IgD-negative memory B cell (primary cell): ENCODE measurements around the gene NKRF. TPM values are rescaled to one million over a fixed set of nuclear protein-coding genes. Genes with fewer than 3 reads are reported as not detected.
A peak's percentile ranks its signal among the peaks of the same experiment; 100 is the strongest.

ENCODE experiments used
- H3K27ac Mint-ChIP-seq, 3 donors: one replicate each; pipeline ENCODE4 v1.8.0; 2020 to 2022; ENCODE audit warnings: mild to moderate bottlenecking in 3 of 3, mixed read lengths in 3 of 3, moderate library complexity in 1 of 3
- H3K27me3 Mint-ChIP-seq: one replicate; pipeline ENCODE4 v1.8.0; 2021; ENCODE audit warnings: mixed read lengths
- H3K36me3 Mint-ChIP-seq: one replicate; pipeline ENCODE4 v1.8.0; 2020; ENCODE audit warnings: mild to moderate bottlenecking, mixed read lengths
- H3K4me1 Mint-ChIP-seq, 3 donors: one replicate each; pipeline ENCODE4 v1.8.0; 2020 to 2022; ENCODE audit warnings: mixed read lengths in 3 of 3, mild to moderate bottlenecking in 1 of 3
- H3K4me3 Mint-ChIP-seq, 4 donors: one replicate each; pipeline ENCODE4 v1.8.0; 2020 to 2022; ENCODE audit warnings: mild to moderate bottlenecking in 4 of 4, mixed read lengths in 4 of 4, moderate library complexity in 3 of 4
- H3K9me3 Mint-ChIP-seq, 3 donors: one replicate each; pipeline ENCODE4 v1.8.0; 2020 to 2021; ENCODE audit warnings: mixed read lengths in 3 of 3, mild to moderate bottlenecking in 1 of 3
- polyA plus RNA-seq: library from polyadenylated mRNA; unstranded; fragments of 300-500 nt; fragmentation: Illumina TruSeq; gene quantifications from one replicate; pipeline ENCODE4 v1.2.3, GENCODE V29; 2021

Gene NKRF
- polyA plus RNA-seq, 1 donor from 2014 or later, result 7.1 TPM

DNA sequence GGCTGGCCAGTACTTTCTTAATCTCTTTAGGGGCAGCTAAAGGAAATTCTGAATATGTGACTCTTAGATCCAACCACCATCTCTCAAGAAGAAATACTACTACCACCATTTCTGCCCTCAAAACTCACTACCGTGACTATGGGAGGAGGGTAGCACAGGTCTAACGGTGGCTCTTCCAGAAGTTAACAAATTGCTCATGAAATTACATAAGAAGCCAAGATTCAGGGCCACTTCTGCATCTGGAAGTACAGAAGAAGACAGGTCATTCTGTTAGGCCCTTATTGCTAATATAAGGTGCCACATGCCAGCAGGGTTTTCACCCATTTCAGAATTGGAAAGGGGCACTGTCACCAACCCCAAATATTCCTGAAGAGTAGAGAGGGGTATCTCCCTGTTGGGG, 19.6 kb upstream of the NKRF start:
- Mint-ChIP-seq H3K9me3 (no peaks in the 10 kb centered on the region), H3K4me3 (no peak overlapping the region), H3K27ac (peak overlapping the region in 2 of 3 donors; percentile 51 to 63), H3K27me3 (no peaks in the 10 kb centered on the region), H3K4me1 (peaks cover 3 to 13% (median 7%) of the 10 kb centered on the region in 3 donors), H3K36me3 (peaks cover 1% of the 10 kb centered on the region)

- Mint-ChIP-seq H3K27ac (peak overlapping the region in 1 of 3 donors; percentile 50), H3K36me3 (peaks cover 1% of the 10 kb centered on the region), H3K4me3 (no peak overlapping the region), H3K9me3 (no peaks in the 10 kb centered on the region), H3K27me3 (no peaks in the 10 kb centered on the region), H3K4me1 (peaks cover 3 to 14% (median 7%) of the 10 kb centered on the region in 3 donors)
Observed at GRCh38 chrX:119624951-119625668, 18.9 kb upstream of the NKRF start.

- Mint-ChIP-seq H3K9me3 (no peaks in the 10 kb centered on the region), H3K4me3 (no peak overlapping the region), H3K4me1 (peaks cover 9 to 18% (median 14%) of the 10 kb centered on the region in 3 donors), H3K27me3 (no peaks in the 10 kb centered on the region), H3K36me3 (peaks cover 1% of the 10 kb centered on the region), H3K27ac (peak overlapping the region in 1 of 3 donors; percentile 50)
Observed at GRCh38 chrX:119624417-119624816, 18.2 kb upstream of the NKRF start.

DNA sequence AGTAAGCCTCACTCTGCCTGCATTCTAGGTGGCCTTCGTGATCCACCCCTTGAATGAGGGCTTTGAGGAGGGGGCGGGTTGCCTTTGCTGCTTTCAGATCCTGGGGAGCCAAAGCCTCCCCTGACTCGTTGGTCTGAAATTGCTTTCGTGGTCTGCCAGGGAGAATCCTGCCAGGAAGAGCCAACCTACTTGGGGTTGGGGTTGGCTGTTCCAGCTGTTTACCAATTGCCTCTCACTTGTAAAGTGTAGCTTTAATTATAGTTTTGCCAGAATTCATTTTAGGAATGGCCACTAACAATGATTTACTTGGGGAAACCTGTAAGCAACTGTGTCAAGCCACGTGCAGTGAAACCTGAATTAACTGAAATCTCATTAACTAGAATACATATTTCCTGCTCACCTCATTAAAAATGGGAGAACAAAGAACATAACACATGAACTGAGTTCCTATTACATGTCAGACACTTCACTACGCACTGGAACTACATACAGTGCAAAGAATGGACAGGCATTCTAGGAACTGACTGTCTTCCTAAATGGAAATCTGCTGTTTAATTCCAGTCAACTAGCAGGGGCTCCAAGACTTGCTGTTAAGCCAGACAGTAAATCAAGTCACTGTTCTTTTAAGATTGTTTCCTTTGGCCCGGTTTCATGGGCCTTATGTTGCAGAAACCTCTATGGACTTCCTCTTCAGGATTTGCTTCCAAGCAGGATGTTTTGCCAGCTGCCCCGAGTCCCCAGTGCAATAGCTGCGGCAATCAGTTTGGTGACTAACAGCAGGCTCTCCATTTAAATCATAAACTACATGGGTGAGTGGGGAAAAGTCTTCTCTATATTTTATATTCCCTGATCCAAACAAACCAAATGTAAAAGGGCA, 16.4 kb upstream of the NKRF start:
- Mint-ChIP-seq H3K9me3 (no peaks in the 10 kb centered on the region), H3K36me3 (peaks cover 1% of the 10 kb centered on the region), H3K4me3 (no peak overlapping the region), H3K27me3 (no peaks in the 10 kb centered on the region), H3K27ac (peak overlapping the region in 2 of 3 donors; percentile 39 to 59), H3K4me1 (peaks cover 25 to 33% (median 32%) of the 10 kb centered on the region in 3 donors)

- Mint-ChIP-seq H3K27ac (peak overlapping the region; percentile 89 to 95 (median 92)), H3K4me3 (peak overlapping the region; percentile 74 to 90 (median 84)), H3K36me3 (no peaks in the 10 kb centered on the region), H3K4me1 (peaks cover 39 to 45% (median 40%) of the 10 kb centered on the region in 3 donors), H3K27me3 (peaks cover 1% of the 10 kb centered on the region), H3K9me3 (no peaks in the 10 kb centered on the region)
Observed at GRCh38 chrX:119618439-119618838, 12.2 kb upstream of the NKRF start.

GRCh38 chrX:119617517-119618164, 11.4 kb upstream of the NKRF start:
- H3K27me3 Mint-ChIP-seq, result peaks cover 1% of the 10 kb centered on the region
- peak overlapping the region; percentile 74 to 90 (median 84) for H3K4me3 Mint-ChIP-seq
- no peaks in the 10 kb centered on the region for H3K36me3 Mint-ChIP-seq
- H3K4me1 Mint-ChIP-seq, result peaks cover 39 to 47% (median 40%) of the 10 kb centered on the region in 3 donors
- peak overlapping the region; percentile 89 to 95 (median 92) for H3K27ac Mint-ChIP-seq
- no peaks in the 10 kb centered on the region for H3K9me3 Mint-ChIP-seq

- Mint-ChIP-seq H3K4me1 (peaks cover 42 to 46% (median 43%) of the 10 kb centered on the region in 3 donors), H3K4me3 (no peak overlapping the region), H3K27me3 (peaks cover 1% of the 10 kb centered on the region), H3K9me3 (no peaks in the 10 kb centered on the region), H3K27ac (peak overlapping the region in 1 of 3 donors; percentile 83), H3K36me3 (no peaks in the 10 kb centered on the region)
Observed at GRCh38 chrX:119614776-119615175, 8.6 kb upstream of the NKRF start.

DNA sequence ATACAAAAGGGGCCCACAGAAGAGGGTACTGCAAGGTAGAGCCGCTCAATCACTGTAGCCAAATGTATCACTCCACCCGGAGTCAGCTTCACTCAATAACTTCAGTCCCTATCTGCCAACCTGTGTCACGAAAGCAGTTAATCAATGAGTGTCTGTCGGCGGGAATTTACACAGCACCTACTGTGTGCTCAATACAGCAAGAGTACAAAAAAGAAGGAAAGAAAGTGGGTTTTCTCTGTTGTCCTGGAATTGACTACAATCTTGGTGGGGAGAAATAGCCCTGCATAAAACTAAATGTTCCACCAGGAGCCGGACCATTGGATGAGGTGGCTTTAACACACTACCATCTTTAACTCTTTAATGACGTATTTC, 780 bp upstream of the NKRF start:
- Mint-ChIP-seq H3K9me3 (no peaks in the 10 kb centered on the region), H3K4me3 (peak overlapping the region; percentile 90 to 98 (median 92)), H3K36me3 (no peaks in the 10 kb centered on the region), H3K27ac (peak overlapping the region; percentile 96), H3K27me3 (peaks cover 9% of the 10 kb centered on the region), H3K4me1 (peaks cover 14 to 29% (median 29%) of the 10 kb centered on the region in 3 donors)

- H3K36me3 Mint-ChIP-seq, result no peaks in the 10 kb centered on the region
- peaks cover 9% of the 10 kb centered on the region for H3K27me3 Mint-ChIP-seq
- no peaks in the 10 kb centered on the region for H3K9me3 Mint-ChIP-seq
- H3K4me3 Mint-ChIP-seq, result peak overlapping the region; percentile 90 to 98 (median 94)
- peaks cover 13 to 31% (median 29%) of the 10 kb centered on the region in 3 donors for H3K4me1 Mint-ChIP-seq
- peak overlapping the region; percentile 96 for H3K27ac Mint-ChIP-seq
Observed at GRCh38 chrX:119605464-119606279, 552 bp downstream of the NKRF start.

GRCh38 chrX:119604766-119605463, 1.3 kb downstream of the NKRF start:
- peak overlapping the region; percentile 90 to 98 (median 94) for H3K4me3 Mint-ChIP-seq
- H3K27me3 Mint-ChIP-seq, result peaks cover 9% of the 10 kb centered on the region
- no peaks in the 10 kb centered on the region for H3K9me3 Mint-ChIP-seq
- H3K36me3 Mint-ChIP-seq, result no peaks in the 10 kb centered on the region
- peaks cover 7 to 25% (median 23%) of the 10 kb centered on the region in 3 donors for H3K4me1 Mint-ChIP-seq
- peak overlapping the region; percentile 67 to 96 (median 96) for H3K27ac Mint-ChIP-seq

DNA sequence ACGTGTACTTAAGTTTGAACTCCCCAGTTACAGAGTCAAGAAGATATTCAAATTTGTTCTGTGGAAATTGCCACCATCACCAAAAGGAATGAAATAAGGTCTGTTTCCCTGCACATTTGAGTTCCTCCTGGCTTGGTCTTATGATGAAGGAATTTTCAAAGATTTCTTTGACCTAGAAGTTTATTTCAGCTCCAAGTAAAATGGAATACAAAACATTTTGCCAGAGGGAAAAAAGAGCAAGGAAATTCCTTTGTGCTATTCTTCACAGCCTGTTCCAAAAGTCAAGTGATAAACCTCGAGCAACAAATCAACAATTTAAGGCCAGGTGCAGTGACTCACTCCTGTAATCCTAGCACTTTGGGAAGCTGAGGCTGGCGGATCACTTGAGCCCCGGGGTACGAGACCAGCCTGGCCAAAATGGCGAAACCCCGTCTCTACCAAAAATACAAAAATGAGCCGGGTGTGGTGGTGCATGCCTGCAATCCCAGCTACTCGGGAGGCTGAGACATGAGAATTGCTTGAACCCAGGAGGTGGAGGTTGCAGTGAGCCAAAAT, 3.4 kb downstream of the NKRF start:
- Mint-ChIP-seq H3K36me3 (no peaks in the 10 kb centered on the region), H3K9me3 (no peaks in the 10 kb centered on the region), H3K4me1 (peaks cover 6 to 29% (median 22%) of the 10 kb centered on the region in 3 donors), H3K27me3 (peaks cover 9% of the 10 kb centered on the region), H3K4me3 (peak overlapping the region in 2 of 4 donors; percentile 12 to 30), H3K27ac (peak overlapping the region in 2 of 3 donors; percentile 2 to 29)

DNA sequence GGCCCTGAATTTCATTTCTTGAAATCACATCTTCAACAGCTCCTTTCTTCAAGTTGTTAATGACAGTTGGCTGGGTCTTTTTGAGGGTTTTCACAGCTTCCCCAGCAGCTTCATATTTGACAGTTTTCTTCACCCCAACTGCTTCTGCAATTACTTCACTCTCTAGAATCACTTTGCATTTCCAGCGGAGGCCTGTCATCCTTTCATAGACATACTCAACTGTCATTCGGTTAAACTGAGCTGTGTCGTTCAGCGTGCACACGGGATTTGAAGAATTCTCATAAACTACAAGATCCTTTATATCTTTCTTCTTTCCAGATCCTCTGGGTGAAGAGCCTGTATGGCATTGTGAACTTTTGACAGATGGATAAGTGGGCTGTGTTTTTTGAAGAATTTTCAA, 16.4 kb downstream of the NKRF start:
- Mint-ChIP-seq H3K4me1 (peaks cover 0 to 7% (median 5%) of the 10 kb centered on the region in 3 donors), H3K9me3 (no peaks in the 10 kb centered on the region), H3K4me3 (no peak overlapping the region), H3K27ac (no peak overlapping the region), H3K36me3 (peaks cover 3% of the 10 kb centered on the region), H3K27me3 (no peaks in the 10 kb centered on the region)

DNA sequence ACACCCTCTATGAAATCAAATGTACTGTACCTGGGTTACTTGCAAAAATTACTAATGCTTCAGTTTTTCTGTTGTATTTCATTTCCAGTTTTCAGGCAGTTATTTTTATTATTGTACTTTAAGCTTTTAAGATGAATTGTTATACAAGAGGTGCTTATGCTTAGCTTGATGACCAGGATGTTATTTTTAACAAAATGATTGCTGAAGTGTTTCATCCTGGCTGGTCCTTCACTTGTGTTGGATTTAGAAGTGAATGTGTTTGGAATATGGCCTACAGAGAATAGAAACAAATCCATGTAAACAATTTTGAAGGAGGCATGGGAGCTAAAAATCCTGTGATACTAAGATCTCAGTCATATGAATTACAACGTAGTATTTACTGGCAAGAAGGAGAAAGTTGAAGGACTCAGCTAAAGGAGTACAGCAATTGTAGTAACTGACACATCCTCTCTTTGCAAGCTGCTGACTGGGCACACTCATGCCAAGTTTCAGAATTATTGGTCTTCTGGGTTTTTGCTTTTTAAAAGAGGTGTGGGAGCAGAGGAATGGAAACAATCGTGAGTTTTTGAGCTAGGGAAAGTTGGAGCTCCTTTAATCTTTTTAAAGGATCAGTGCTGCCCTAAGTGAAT, 22.7 kb downstream of the NKRF start:
- Mint-ChIP-seq H3K27ac (peak overlapping the region in 1 of 3 donors; percentile 16), H3K4me3 (no peak overlapping the region), H3K9me3 (no peaks in the 10 kb centered on the region), H3K36me3 (peaks cover 1% of the 10 kb centered on the region), H3K4me1 (peaks cover 15 to 23% (median 17%) of the 10 kb centered on the region in 3 donors), H3K27me3 (no peaks in the 10 kb centered on the region)
